ENCODE results near the gene NANP. TPM values are rescaled to one million over a fixed set of nuclear protein-coding genes. Genes with fewer than 3 reads are reported as not detected.

The NANP gene
- polyA plus RNA-seq, 1 of the 3 experiments (the other 2 are of a cell fraction), result 1.9 TPM

DNA sequence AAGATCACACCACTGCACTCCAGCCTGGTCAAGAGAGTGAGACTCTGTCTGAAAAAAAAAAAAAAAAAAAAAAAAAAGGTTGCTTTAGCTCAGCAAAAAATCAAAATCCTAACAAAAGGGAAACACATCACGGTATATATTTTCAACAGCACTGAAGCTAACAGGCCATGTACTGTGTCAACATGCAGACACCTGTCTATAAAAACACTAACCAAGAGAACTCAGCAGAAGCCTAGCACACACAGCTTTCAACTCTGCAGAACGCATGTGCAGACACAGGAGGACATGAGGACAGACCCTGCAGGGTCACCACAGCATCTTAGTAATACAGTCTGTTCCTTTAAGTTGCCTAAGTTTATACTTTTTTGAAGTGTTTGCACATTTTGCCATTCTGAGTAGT lies 52.0 kb downstream of the NANP start:
- POLR2A ChIA-PET, result no interaction called here
- Histone ChIP-seq H3K9me2 (no peaks in the 10 kb centered on the region), H3K4me3 (ENCODE audit: low read depth in 2 of 2, low read length in 1 of 2) (no peak overlapping the region)

DNA sequence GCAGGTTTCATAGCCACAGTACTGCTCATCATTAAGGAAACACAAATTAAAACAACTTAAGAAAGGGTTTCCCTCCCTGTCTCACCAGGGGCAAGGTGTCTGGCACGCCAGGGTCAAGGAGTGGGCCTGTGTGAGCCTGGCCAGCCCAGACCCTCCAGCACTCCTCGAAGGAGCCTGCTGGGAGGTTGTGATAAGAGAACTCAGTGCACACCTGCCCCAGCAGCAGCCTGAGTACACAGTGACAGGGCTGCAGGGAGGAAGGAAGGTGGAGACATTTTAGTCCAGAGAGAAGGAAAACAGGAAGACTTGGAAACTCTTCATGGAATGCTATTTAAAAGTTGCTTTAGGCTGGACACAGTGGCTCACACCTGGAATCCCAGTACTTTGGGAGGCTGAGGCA lies 52.6 kb downstream of the NANP start:
- no peak overlapping the region for H3K4me3 ChIP-seq (ENCODE audit: low read depth in 2 of 2, low read length in 1 of 2)
- no peak for DNase-seq
- H3K79me2 ChIP-seq (ENCODE audit: insufficient read depth), result peaks cover 94% of the 10 kb centered on the region
- no peak overlapping the region for H3K9ac ChIP-seq
- 92% methylated on average over 2 of the region's 2 CpGs for WGBS (ENCODE audit: low lambda C conversion rate)
- TF ChIP-seq FOXJ3 (CRISPR knock-in tag; IDR thresholded peaks at IDR 0.05), result no peak
- no peak for TF ChIP-seq TAF1 (IDR thresholded peaks at IDR 0.05; ENCODE audit: borderline replicate concordance, low read depth, low read length)
- H2AFZ ChIP-seq (ENCODE audit: low read depth), result no peak overlapping the region
- ChIA-PET POLR2A (no interaction called here), CTCF (no interaction called here)
- H3K27ac ChIP-seq (ENCODE audit: low read depth in 2 of 2, low read length in 1 of 2), result no peak overlapping the region
- H3K4me2 ChIP-seq, result no peak overlapping the region
- H3F3A ChIP-seq (replicated peaks; ENCODE audit: insufficient read depth), result no peaks in the 10 kb centered on the region
- peaks cover 4 to 8% of the 10 kb centered on the region in 2 experiments; a peak in 1 of 4 replicates for H3K4me1 ChIP-seq (ENCODE audit: control insufficient read depth in 1 of 2, insufficient read depth in 2 of 2, low read depth in 1 of 2, low read length in 1 of 2)
- H3K9me2 ChIP-seq, result no peaks in the 10 kb centered on the region
- no peaks in the 10 kb centered on the region for H3K27me3 ChIP-seq (ENCODE audit: insufficient read depth)
- peaks cover 0 to 14% of the 10 kb centered on the region in 2 experiments for H3K36me3 ChIP-seq (replicated peaks in 1 of 2; ENCODE audit: control insufficient read depth in 1 of 2, insufficient read depth in 2 of 2, low read length in 1 of 2)
- no peaks in the 10 kb centered on the region for H3K9me3 ChIP-seq
- peaks cover 13% of the 10 kb centered on the region; the same call in 1 of the 2 replicates for H4K20me1 ChIP-seq (ENCODE audit: insufficient read depth)

More for the DNA sequence above, 52.0 kb downstream of the NANP start:
- CTCF ChIA-PET, result no interaction called here
- 98% methylated on average over 2 of the region's 2 CpGs for whole genome bisulfite sequencing (ENCODE audit: low lambda C conversion rate)
- Histone ChIP-seq H3F3A (replicated peaks; ENCODE audit: insufficient read depth) (no peaks in the 10 kb centered on the region), H3K36me3 (replicated peaks in 1 of 2; ENCODE audit: control insufficient read depth in 1 of 2, insufficient read depth in 2 of 2, low read length in 1 of 2) (peaks cover 0 to 14% of the 10 kb centered on the region in 2 experiments), H3K27ac (ENCODE audit: low read depth in 2 of 2, low read length in 1 of 2) (no peak overlapping the region), H3K4me1 (ENCODE audit: control insufficient read depth in 1 of 2, insufficient read depth in 2 of 2, low read depth in 1 of 2, low read length in 1 of 2) (peaks cover 4 to 8% of the 10 kb centered on the region in 2 experiments; a peak in 1 of 4 replicates), H3K27me3 (ENCODE audit: insufficient read depth) (no peaks in the 10 kb centered on the region), H3K9me3 (no peaks in the 10 kb centered on the region), H3K9ac (no peak overlapping the region), H2AFZ (ENCODE audit: low read depth) (no peak overlapping the region), H3K79me2 (ENCODE audit: insufficient read depth) (peaks cover 94% of the 10 kb centered on the region), H4K20me1 (ENCODE audit: insufficient read depth) (peaks cover 14% of the 10 kb centered on the region; the same call in 1 of the 2 replicates), H3K4me2 (no peak overlapping the region)
- no peak for DNase-seq
- TF ChIP-seq RXRA (IDR thresholded peaks at IDR 0.05; ENCODE audit: borderline replicate concordance, low read depth), result no peak

DNA sequence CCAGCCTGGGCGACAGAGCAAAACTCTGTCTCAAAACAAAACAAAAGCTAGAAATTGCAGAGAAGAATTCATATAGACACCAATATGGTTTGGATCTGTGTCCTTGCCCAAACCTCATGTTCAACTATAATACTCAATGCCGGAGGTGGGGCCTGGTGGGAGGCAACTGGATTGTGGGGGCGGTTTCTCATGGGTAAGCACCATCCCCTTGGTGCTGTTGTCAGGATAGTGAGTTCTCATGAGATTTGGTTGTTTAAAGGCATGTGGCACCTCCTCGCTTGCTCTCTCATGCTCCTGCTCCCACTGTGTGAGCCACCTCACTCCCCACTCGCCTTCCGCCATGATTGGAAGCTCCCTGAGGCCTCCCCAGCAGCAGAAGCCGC lies 53.7 kb downstream of the NANP start:
- Histone ChIP-seq H3K4me1 (ENCODE audit: control insufficient read depth in 1 of 2, insufficient read depth in 2 of 2, low read depth in 1 of 2, low read length in 1 of 2) (peaks cover 4 to 8% of the 10 kb centered on the region in 2 experiments; a peak in 1 of 4 replicates), H3K9ac (no peak overlapping the region), H3K27me3 (ENCODE audit: insufficient read depth) (no peaks in the 10 kb centered on the region), H3K79me2 (ENCODE audit: insufficient read depth) (peaks cover 89% of the 10 kb centered on the region), H3K9me3 (no peaks in the 10 kb centered on the region), H4K20me1 (ENCODE audit: insufficient read depth) (peaks cover 7% of the 10 kb centered on the region; the same call in 1 of the 2 replicates), H3K4me3 (ENCODE audit: low read depth in 2 of 2, low read length in 1 of 2) (no peak overlapping the region), H3F3A (replicated peaks; ENCODE audit: insufficient read depth) (no peaks in the 10 kb centered on the region), H3K9me2 (no peaks in the 10 kb centered on the region), H2AFZ (ENCODE audit: low read depth) (no peak overlapping the region), H3K36me3 (replicated peaks in 1 of 2; ENCODE audit: control insufficient read depth in 1 of 2, insufficient read depth in 2 of 2, low read length in 1 of 2) (peaks cover 0 to 14% of the 10 kb centered on the region in 2 experiments), H3K27ac (ENCODE audit: low read depth in 2 of 2, low read length in 1 of 2) (no peak overlapping the region), H3K4me2 (no peak overlapping the region)
- POLR2A ChIA-PET, result interaction anchor here (0.7 kb wide), 1 partner anchor 156 kb away, joined by 3 read pairs; no protein-coding TSS in a partner anchor
- WGBS (ENCODE audit: low lambda C conversion rate), result 100% methylated on average over 7 of the region's 7 CpGs
- no peak for TF ChIP-seq EZH2phosphoT487 (IDR thresholded peaks at IDR 0.05; ENCODE audit: borderline replicate concordance, low read depth)
- no peak for TF ChIP-seq FOXJ3 (CRISPR knock-in tag; IDR thresholded peaks at IDR 0.05)
- no peak for TF ChIP-seq CHD2 (IDR thresholded peaks at IDR 0.05; ENCODE audit: low read length, partially characterized antibody)
- no peak for TF ChIP-seq NFIC (IDR thresholded peaks at IDR 0.05; ENCODE audit: borderline replicate concordance)
- TF ChIP-seq, protein P1, sequence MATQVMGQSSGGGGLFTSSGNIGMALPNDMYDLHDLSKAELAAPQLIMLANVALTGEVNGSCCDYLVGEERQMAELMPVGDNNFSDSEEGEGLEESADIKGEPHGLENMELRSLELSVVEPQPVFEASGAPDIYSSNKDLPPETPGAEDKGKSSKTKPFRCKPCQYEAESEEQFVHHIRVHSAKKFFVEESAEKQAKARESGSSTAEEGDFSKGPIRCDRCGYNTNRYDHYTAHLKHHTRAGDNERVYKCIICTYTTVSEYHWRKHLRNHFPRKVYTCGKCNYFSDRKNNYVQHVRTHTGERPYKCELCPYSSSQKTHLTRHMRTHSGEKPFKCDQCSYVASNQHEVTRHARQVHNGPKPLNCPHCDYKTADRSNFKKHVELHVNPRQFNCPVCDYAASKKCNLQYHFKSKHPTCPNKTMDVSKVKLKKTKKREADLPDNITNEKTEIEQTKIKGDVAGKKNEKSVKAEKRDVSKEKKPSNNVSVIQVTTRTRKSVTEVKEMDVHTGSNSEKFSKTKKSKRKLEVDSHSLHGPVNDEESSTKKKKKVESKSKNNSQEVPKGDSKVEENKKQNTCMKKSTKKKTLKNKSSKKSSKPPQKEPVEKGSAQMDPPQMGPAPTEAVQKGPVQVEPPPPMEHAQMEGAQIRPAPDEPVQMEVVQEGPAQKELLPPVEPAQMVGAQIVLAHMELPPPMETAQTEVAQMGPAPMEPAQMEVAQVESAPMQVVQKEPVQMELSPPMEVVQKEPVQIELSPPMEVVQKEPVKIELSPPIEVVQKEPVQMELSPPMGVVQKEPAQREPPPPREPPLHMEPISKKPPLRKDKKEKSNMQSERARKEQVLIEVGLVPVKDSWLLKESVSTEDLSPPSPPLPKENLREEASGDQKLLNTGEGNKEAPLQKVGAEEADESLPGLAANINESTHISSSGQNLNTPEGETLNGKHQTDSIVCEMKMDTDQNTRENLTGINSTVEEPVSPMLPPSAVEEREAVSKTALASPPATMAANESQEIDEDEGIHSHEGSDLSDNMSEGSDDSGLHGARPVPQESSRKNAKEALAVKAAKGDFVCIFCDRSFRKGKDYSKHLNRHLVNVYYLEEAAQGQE (IDR thresholded peaks at IDR 0.05; ENCODE audit: low read depth, low read length), result no peak
- no peak for TF ChIP-seq RFX5 (IDR thresholded peaks at IDR 0.05; ENCODE audit: low read length)
- TF ChIP-seq TAF1 (IDR thresholded peaks at IDR 0.05; ENCODE audit: borderline replicate concordance, low read depth, low read length), result no peak
- TF ChIP-seq POLR2AphosphoS5 (IDR thresholded peaks at IDR 0.05; ENCODE audit: low read depth, low read length), result no peak
- TF ChIP-seq, protein P2, sequence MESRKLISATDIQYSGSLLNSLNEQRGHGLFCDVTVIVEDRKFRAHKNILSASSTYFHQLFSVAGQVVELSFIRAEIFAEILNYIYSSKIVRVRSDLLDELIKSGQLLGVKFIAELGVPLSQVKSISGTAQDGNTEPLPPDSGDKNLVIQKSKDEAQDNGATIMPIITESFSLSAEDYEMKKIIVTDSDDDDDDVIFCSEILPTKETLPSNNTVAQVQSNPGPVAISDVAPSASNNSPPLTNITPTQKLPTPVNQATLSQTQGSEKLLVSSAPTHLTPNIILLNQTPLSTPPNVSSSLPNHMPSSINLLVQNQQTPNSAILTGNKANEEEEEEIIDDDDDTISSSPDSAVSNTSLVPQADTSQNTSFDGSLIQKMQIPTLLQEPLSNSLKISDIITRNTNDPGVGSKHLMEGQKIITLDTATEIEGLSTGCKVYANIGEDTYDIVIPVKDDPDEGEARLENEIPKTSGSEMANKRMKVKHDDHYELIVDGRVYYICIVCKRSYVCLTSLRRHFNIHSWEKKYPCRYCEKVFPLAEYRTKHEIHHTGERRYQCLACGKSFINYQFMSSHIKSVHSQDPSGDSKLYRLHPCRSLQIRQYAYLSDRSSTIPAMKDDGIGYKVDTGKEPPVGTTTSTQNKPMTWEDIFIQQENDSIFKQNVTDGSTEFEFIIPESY (IDR thresholded peaks at IDR 0.05; ENCODE audit: borderline replicate concordance, low read depth), result no peak
- TF ChIP-seq ELF1 (IDR thresholded peaks at IDR 0.05), result no peak
- TF ChIP-seq, protein P3, sequence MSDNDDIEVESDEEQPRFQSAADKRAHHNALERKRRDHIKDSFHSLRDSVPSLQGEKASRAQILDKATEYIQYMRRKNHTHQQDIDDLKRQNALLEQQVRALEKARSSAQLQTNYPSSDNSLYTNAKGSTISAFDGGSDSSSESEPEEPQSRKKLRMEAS (IDR thresholded peaks at IDR 0.05; ENCODE audit: low read depth), result no peak
- no peak for TF ChIP-seq TCF12 (IDR thresholded peaks at IDR 0.05)
- CTCF ChIA-PET, result no interaction called here
- no peak for DNase-seq

Measured in SK-N-SH (cell line).